GF-D8 (cell line): ENCODE measurements around the gene RAB7A.
"Not testable (repeated sequence)": the region's sequence is repeated elsewhere in the genome, so short reads cannot be mapped to it uniquely, and the experiment has no call there.

Experiments used
- DNase-seq: peaks from one replicate; lab custom pipeline; 2025; lab: John Stamatoyannopoulos, UW

RAB7A gene

GRCh38 chr3:128760042-128760441 lies 34.1 kb downstream of the RAB7A start:
- DNase-seq: no peak

- DNase-seq: no peak
Measured at GRCh38 chr3:128760881-128761280, 34.9 kb downstream of the RAB7A start.

- DNase-seq: no peak
Measured at GRCh38 chr3:128761392-128761791, 35.4 kb downstream of the RAB7A start.

GRCh38 chr3:128763967-128764366 lies 38.0 kb downstream of the RAB7A start:
- no peak for DNase-seq

- no peak for DNase-seq
Measured at GRCh38 chr3:128764863-128765262, 38.9 kb downstream of the RAB7A start.

GRCh38 chr3:128767094-128767750 lies 41.2 kb downstream of the RAB7A start:
- peak; percentile 47 for DNase-seq

GRCh38 chr3:128768471-128768870 lies 42.5 kb downstream of the RAB7A start:
- no peak for DNase-seq

GRCh38 chr3:128770387-128770786 lies 44.4 kb downstream of the RAB7A start:
- no peak for DNase-seq

- DNase-seq: not testable (repeated sequence)
Measured at GRCh38 chr3:128773189-128773588, 47.2 kb downstream of the RAB7A start.

GRCh38 chr3:128773592-128773991 lies 47.6 kb downstream of the RAB7A start:
- DNase-seq: not testable (repeated sequence)

GRCh38 chr3:128775241-128775640 lies 49.3 kb downstream of the RAB7A start:
- DNase-seq: no peak

- DNase-seq: no peak
Measured at GRCh38 chr3:128775906-128776542, 50.0 kb downstream of the RAB7A start.

- no peak for DNase-seq
Measured at GRCh38 chr3:128780101-128780837, 54.3 kb downstream of the RAB7A start.

GRCh38 chr3:128781164-128781563 lies 55.2 kb downstream of the RAB7A start:
- DNase-seq: no peak

GRCh38 chr3:128782282-128783146 lies 56.5 kb downstream of the RAB7A start:
- DNase-seq: no peak

GRCh38 chr3:128783774-128784173 lies 57.8 kb downstream of the RAB7A start:
- DNase-seq: no peak

GRCh38 chr3:128784232-128784631 lies 58.2 kb downstream of the RAB7A start:
- peak; percentile 18 for DNase-seq

GRCh38 chr3:128784843-128785242 lies 58.9 kb downstream of the RAB7A start:
- no peak for DNase-seq

- no peak for DNase-seq
Measured at GRCh38 chr3:128786434-128787020, 60.5 kb downstream of the RAB7A start.

- DNase-seq: no peak
Measured at GRCh38 chr3:128787256-128788253, 61.6 kb downstream of the RAB7A start.
